ENCODE data around the gene OR7D4. TPM values are rescaled to one million over a fixed set of nuclear protein-coding genes. Genes with fewer than 3 reads are reported as not detected.
"Not testable (repeated sequence)": the region's sequence is repeated elsewhere in the genome, so short reads cannot be mapped to it uniquely, and the experiment has no call there.

The OR7D4 gene
- not detected in 2 replicates for total RNA-seq (ENCODE audit: low replicate concordance)

GRCh38 chr19:9219489-9219888 lies at the start of gene OR7D4:
TSS of gene OR7D4 (minus strand) at chr19:9219589. CDS start at chr19:9214837, 4,752 bp downstream.
- no peak within 1 kb of the TSS for H3K4me3 ChIP-seq (ENCODE audit: low read depth, low read length)
- no peak for DNase-seq (ENCODE audit: low read depth)
- TF ChIP-seq, protein P1, sequence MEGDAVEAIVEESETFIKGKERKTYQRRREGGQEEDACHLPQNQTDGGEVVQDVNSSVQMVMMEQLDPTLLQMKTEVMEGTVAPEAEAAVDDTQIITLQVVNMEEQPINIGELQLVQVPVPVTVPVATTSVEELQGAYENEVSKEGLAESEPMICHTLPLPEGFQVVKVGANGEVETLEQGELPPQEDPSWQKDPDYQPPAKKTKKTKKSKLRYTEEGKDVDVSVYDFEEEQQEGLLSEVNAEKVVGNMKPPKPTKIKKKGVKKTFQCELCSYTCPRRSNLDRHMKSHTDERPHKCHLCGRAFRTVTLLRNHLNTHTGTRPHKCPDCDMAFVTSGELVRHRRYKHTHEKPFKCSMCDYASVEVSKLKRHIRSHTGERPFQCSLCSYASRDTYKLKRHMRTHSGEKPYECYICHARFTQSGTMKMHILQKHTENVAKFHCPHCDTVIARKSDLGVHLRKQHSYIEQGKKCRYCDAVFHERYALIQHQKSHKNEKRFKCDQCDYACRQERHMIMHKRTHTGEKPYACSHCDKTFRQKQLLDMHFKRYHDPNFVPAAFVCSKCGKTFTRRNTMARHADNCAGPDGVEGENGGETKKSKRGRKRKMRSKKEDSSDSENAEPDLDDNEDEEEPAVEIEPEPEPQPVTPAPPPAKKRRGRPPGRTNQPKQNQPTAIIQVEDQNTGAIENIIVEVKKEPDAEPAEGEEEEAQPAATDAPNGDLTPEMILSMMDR (IDR thresholded peaks at IDR 0.05; ENCODE audit: insufficient read depth, low read length) = no peak

- TF ChIP-seq, protein P1 (IDR thresholded peaks at IDR 0.05; ENCODE audit: insufficient read depth, low read length) = no peak
- no peak for DNase-seq (ENCODE audit: low read depth)
- no peak overlapping the region for H3K4me3 ChIP-seq (ENCODE audit: low read depth, low read length)
Observed at GRCh38 chr19:9251236-9251635, 31.8 kb upstream of the OR7D4 start.

- no peak for DNase-seq (ENCODE audit: low read depth)
- TF ChIP-seq, protein P1 (IDR thresholded peaks at IDR 0.05; ENCODE audit: insufficient read depth, low read length) = no peak
- no peak within 1 kb of the TSS for H3K4me3 ChIP-seq (ENCODE audit: low read depth, low read length)
Observed at GRCh38 chr19:9250630-9251029, 31.2 kb upstream of the OR7D4 start, which contains the start of gene OR7E24. TSS of gene OR7E24 (plus strand) at chr19:9250930. CDS start at chr19:9251044, 114 bp downstream.

DNA sequence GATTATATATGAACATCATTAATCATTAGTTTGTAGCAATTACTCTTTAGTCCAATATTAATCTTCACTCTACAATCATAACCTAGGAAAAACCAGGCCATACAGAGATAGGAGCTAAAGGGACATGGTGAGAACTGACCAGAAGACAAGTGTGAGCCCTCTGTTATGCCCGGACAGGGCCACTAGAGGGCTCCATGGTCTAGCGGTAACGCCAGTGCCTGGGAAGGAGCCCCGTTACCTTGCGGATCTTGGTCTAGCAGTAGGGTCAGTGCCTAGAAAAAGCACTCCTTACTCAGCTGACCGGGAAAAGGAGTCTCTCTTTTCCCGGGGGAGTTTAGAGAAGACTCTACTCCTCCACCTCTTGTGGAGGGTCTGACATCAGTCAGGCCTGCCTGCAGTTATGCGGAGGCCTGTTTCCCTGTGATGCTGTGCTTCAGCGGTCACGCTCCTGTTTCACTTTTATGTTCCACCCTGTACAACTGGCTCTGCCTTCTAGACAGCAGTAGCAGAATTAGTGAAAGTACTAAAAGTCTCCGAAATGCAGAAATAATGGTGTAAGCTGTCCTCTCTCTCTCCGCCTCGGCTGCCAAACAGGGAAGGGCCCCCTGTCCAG lies 13.8 kb downstream of the OR7D4 start:
- TF ChIP-seq, protein P1 (IDR thresholded peaks at IDR 0.05; ENCODE audit: insufficient read depth, low read length) = peak; percentile 87
- DNase-seq (ENCODE audit: low read depth) = peak; percentile 71
- H3K4me3 ChIP-seq (ENCODE audit: low read depth, low read length) = peak overlapping the region; percentile 57

DNA sequence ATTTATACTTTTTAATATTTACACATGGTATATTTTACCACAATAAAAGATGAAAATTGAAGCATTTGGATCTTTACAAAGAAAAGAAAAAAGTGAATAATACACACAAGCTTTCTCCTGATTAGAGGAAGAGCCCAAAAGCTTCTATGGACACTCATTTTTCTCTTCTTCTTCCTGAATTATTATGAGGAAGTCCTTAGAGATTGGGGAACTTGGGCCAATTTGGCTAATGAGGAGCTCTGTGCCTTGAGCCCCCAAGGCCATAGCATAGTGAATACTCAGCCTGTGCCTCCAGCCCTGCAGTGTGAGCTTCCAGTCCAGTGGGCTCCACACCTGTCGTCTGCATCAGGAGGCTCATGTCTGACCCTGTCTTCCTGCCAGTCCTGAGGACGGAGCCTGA lies 21.3 kb downstream of the OR7D4 start:
- not testable (repeated sequence) for H3K4me3 ChIP-seq (ENCODE audit: low read depth, low read length); DNase-seq (ENCODE audit: low read depth)

DNA sequence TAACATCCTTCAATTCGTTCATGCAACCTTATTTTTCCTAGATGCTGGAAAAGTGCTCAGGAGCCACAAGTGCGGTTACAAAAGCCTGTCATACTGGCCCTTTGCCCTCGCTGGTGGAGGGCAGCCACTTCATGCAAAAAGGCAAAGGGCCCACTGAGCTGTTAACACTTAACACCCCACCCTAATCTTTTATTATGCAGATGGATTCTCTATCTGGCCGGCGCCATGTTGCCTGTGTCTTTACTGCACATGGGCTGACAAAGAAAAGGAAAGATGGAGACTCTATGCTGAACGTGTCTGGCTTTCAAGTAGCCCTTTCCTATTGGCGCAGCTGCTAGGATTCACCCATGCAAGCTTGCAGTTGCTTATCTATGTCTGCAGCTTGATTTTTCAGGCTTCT lies 29.9 kb downstream of the OR7D4 start:
- no peak for DNase-seq (ENCODE audit: low read depth)
- H3K4me3 ChIP-seq (ENCODE audit: low read depth, low read length) = no peak overlapping the region
- TF ChIP-seq, protein P1 (IDR thresholded peaks at IDR 0.05; ENCODE audit: insufficient read depth, low read length) = no peak

DNA sequence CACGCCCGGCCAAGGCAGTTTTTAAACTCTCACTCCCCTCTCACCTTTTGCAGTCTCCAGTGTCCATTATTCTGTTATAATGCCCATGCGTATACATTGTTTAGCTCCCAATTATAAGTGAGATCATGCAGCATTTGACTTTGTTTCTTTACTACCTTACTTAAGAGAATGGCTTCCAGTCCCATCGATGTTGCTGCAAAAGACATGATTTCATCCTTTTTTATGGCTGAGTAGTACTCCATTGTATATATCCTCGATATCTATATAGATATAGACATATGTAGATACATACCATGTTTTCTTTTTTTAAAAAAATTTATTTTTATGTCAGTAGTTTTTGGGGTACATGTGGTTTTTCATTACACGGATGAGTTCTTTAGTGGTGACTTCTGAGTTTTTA lies 32.2 kb downstream of the OR7D4 start:
- no peak overlapping the region for H3K4me3 ChIP-seq (ENCODE audit: low read depth, low read length)
- TF ChIP-seq, protein P1 (IDR thresholded peaks at IDR 0.05; ENCODE audit: insufficient read depth, low read length) = no peak
- no peak for DNase-seq (ENCODE audit: low read depth)

Measured in fibroblast of the aortic adventitia (primary cell).